Inferior parietal cortex (tissue), 1 donor: ENCODE data around the gene KRTAP27-1.

ENCODE experiments used
- DNase-seq: peaks from one replicate; pipeline ENCODE4 v3.0.0-alpha.2; 2016; ENCODE audit errors: extremely low spot score

Gene KRTAP27-1, protein sequence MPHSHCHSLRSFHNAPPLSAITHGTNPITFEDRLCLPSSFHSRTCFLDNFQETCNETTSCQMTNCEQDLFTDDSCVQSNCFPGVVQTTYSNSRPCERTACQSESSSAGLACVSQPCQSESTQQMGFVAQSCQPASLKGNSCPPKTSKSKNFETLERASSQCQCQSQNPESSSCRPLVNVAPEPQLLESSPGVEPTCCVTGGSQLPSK

GRCh38 chr21:30337276-30337744 lies at the start of gene KRTAP27-1:
TSS of gene KRTAP27-1 (minus strand) at chr21:30337694. CDS start at chr21:30337668, 26 bp downstream.
- no peak for DNase-seq

DNA sequence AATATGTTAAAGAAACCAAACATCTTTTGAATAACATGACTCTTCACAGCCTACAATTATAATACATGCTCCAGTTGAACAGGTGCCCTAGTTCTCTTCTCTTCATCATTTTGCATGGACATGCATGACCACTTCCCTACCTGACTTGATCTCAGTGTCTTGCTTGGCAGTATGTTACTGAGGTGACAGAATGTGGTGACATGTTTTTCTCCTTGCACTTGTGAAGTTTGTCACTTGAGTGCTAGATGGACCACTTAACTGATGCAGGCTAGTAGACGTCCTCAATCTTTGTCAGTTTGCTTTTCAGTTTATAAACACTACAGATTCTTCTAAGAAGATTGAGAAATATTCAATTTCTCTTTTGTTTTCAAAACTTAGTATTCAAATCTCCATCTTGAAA lies 44.7 kb upstream of the KRTAP27-1 start:
- DNase-seq, result no peak

DNA sequence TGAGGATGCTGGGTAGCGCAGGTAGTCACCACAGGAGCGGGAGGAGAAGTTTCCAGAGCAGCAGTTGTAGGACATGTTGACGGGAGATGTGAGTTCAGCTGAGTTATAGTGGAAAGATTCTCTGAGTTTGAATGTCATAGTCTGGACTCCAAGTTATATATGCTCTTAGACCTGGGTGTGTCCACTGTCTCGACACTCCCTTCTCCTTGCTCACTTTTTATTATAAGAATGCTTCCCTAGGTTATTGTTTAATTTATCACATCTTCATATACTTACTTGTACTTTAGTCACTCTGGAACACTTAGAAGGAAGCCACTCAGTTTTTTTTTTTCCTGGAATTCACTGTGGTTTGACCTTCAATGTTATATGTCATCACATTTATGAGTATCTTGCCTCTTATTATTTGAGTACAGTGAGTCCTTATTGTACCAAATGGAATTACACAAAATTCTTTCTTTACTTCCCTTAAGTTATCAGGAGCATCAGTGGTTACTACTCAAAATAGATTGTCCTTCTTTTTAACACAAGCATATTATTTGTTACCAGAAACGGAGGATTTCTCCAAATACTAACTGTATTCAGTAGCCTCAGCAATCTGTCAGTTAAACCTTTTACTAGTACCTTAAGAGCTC lies 34.8 kb upstream of the KRTAP27-1 start, which contains the start of gene KRTAP13-2:
Gene KRTAP13-2 (minus strand): TSS at position 133 of the 632 bp plus-strand sequence. CDS start 58 bp downstream, at position 75.
- no peak for DNase-seq

DNA sequence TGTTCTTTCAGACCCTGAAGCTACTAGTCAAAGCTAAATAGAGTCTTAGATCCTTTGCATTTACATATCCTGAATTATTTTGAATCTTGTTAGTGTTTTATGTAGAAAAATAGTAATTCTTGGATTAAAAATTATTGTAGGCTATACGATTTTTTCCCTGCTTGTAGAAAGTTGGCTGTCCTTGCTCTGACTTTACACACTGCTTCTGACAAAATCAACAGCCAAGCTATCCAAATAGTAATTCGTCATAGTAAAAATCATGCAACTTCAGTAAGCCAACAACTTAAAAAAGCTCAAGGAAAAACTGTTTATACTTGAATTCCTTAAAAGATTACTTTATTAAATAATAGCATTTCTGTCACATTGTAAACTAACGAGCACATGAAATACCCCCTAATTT lies 18.4 kb upstream of the KRTAP27-1 start:
- DNase-seq, result no peak

DNA sequence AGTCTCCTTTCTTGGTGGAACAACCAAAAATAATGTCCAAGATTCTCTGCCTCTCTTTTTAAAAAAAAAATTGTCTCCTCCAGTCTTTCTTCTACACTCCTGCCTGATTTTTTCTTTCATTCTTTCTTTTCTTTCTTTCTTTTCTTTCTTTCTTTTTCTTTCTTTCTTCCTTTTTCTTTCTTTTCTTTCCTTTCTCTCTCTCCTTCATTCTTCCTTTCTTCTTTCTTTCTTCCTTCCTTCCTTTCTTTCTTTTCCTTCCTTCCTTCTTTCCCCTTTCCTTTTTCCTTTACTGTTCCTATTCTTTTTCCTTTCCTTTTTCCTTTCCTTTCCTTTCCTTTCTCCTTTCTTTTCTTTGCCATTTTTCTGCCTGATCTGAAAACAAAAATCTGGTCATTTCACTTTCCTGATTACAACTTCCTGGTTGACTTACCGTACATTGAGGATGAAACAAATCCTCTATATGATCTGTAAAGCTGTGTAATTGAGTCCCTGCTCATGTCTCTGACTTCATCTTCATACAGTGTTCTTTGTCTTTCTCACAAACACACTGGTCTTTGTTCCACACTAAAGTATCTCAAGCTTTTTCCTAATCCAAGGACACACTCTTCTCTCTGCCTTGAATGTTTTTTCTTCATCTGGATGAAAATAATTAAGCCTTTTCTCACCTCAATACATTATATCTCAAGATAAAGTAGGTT lies 17.0 kb upstream of the KRTAP27-1 start:
- no peak for DNase-seq

DNA sequence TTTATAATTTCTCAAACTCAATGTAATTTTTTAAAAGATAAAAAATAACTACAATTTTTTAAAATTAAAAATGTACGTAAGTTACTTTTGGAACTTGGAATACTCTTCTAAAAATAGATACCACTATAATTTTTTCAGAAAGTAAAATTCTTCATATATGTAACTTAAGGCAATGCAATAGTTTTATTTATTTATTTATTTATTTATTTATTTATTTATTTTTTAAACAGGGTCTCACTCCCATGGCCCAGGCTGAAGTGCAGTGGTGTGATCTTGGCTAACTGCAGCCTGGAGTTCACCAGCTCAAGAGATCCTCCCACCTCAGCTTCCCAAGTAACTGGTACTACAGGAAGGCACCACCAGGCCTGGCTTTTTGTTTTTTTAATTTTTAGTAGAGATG lies 14.0 kb upstream of the KRTAP27-1 start:
- no peak for DNase-seq

GRCh38 chr21:30349572-30349971 lies 12.1 kb upstream of the KRTAP27-1 start:
- DNase-seq, result no peak

GRCh38 chr21:30348506-30348905 lies 11.0 kb upstream of the KRTAP27-1 start, which contains the start of gene KRTAP23-1:
TSS of gene KRTAP23-1 (minus strand) at chr21:30348606. CDS start at chr21:30348606, 0 bp downstream.
- DNase-seq, result no peak

DNA sequence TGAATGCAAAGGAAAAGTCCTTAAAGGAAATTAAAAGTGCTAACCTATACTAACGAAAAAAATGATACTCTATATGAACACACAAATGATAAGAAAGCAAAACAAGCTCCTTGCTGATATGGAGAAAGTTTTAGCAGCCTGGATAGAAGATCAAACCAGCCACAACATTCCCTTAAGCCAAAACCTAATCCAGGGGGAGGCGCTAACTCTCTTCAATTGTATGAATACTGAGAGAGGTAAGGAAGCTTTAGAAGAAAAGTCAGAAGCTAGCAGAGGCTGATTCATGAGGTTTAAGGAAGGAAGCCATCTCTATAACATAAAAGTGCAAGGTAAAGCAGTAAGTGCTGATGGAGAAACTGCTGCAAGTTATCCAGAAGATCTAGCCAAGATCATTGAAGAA lies 7.5 kb upstream of the KRTAP27-1 start:
- no peak for DNase-seq

DNA sequence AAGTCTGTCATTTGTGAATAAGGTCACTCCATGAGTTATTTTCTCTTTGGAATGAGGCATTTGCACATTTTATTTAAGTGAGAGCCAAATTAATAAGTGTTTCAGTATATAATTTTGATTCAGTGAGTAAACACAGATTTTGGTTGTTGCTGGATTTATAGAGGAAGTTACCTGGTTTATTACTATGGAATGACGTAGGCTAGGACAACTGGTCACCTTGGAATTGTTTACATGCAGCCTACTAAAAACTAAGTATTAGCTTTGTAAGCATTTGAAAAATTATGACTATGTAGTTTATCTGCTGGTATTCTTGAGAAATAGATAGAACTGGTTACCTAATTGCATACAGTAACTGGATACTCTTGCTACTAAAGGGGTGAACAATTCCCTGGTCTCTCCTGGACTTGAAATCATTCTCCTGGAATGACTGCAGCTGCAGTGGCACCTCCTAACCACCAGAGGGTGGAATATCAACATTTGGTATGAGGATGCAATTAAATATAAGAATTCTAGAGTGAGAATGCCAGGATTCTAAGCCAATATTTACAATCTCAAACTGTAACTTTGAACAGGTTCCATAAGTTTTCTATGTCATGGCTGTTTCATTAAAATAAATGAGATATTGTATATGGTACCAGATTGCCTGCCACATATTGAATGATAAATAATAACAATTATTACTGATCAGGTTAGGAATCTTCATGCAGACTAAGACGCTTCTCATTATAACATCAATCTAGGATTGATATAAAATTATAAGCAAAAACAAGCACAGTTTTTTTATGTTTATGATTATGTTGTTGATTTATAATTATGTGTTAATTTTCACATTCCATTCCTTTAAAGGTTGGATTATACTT lies 3.5 kb upstream of the KRTAP27-1 start:
- peak; percentile 53 for DNase-seq

- no peak for DNase-seq
Observed at GRCh38 chr21:30338717-30339116, 1.2 kb upstream of the KRTAP27-1 start.

- DNase-seq, result no peak
Observed at GRCh38 chr21:30337772-30338171, 278 bp upstream of the KRTAP27-1 start.

DNA sequence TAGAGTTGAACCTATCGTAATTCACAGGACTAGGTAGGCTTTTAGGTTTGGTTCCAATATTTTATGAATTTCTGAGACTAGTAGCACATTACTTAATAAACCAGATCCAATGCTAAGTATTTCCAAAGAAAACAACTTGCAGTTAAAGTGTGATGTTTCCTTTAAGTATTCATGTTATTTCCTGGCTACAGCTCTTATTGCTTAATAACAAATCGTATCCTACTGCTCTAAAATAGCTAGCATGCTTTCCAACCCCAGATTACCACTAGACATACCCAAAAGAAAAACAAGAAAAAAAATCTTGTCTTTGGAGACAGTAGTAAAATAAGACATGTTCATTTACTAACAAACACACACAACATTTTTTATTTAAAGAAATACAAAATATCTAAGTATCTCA lies 898 bp downstream of the KRTAP27-1 start:
- no peak for DNase-seq

DNA sequence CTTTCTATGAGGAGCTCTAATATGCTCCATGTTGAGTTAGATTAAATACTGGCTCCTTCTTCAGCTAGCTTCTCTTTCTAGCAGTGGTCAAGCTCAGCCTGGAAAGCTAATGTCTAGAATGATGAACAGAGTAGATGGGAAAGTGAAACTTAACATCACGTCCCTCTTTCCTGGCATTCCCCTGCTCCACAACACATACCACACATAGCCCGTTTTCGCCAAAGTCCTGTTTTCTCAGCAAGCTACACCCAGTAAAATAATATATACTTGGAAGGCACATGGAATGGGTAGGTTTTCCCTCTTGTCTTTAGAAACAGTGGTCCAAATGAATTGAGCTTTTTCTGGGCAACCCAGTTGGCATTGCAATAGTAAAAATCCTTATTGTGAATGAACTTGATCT lies 3.8 kb downstream of the KRTAP27-1 start:
- no peak for DNase-seq

DNA sequence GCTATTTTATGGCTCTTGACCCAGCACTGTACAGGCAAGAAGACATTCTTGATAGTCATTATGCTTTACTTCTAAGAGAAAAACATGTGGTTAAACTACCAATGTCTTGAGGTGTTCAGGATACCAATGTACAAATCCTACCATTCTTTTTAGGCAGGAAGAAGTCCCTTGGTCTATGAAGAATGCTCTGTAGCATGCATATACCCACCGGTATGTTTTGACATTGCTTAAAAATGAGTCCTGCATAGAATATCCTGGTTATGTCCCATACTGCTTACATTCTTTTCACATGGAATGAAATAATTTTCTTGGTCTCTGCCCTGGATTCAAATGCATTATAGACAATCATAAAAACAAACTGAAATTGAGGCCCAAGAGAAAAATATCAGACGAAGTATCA lies 4.8 kb downstream of the KRTAP27-1 start:
- DNase-seq, result no peak

DNA sequence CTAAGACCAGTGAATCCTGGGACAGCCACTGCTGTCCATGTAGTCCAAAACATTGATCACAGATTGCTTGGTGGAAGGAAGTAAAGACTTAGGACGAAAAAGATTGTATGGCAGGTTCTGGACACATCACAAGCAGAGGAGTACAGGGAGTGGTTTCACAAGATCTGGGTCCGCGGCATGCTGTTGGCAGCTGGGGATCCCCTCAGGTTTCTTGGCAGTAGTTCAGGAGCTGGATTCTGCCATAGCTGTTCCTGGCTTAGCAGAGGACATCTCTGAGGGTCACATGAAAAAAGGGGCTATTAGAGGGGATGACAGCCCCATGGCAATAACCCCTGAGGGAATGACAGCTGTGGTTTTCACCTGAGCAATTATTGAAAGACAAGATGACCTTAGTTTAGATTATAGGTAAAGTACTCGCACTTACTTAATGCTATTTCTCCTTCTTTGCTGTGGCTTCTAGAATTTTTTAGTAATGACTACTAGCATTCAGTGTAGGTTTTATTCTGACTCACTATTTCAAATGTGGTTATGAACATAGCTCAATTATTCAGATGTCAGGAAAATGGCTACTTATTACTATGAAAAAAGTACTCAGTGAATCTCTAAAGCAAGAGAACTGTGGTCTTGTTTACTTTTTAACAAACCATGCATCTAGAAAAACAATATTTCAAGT lies 8.2 kb downstream of the KRTAP27-1 start:
- no peak for DNase-seq

DNA sequence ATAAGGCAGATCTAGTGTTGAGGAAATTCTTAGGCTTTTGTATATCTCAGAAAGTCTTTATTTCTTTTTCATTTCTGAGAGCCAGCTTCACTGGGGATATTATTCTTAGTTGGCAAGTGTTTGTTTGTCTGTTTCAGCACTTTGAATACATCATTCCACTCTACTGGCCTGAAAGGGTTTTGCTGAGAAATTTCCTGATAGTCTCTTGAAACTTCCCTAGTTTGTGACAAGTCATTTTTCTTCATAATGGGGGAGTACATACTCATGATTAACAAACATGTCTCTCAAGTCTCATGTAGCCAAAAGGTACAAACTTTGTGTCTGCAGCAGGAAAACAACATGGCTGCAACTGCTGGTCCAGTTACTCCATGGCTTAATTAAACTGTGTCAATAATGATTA lies 11.1 kb downstream of the KRTAP27-1 start:
- no peak for DNase-seq

DNA sequence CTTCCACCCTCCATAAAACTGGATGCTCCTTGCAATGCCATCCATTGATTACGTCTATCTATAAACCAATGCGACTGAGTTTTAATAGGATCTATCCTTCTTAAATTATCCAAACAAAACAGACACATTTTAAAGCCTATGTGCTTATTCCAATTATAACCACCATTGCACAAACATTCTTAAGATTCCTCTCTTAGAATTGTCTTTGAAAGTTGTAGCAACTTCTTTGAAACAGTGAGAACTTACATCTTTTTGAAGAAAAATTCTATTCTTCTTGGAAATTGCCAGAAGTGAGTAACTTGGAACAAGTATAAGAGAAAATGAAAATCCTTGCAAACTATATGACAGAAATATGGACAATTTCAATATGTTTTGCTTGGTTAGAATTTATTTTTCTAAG lies 17.3 kb downstream of the KRTAP27-1 start, which contains the start of gene KRTAP26-1:
Gene KRTAP26-1 (minus strand): TSS at position 101 of the 400 bp plus-strand sequence. CDS start 280 bp downstream, outside the sequence.
- no peak for DNase-seq

GRCh38 chr21:30315701-30316100 lies 21.8 kb downstream of the KRTAP27-1 start:
- DNase-seq, result no peak

DNA sequence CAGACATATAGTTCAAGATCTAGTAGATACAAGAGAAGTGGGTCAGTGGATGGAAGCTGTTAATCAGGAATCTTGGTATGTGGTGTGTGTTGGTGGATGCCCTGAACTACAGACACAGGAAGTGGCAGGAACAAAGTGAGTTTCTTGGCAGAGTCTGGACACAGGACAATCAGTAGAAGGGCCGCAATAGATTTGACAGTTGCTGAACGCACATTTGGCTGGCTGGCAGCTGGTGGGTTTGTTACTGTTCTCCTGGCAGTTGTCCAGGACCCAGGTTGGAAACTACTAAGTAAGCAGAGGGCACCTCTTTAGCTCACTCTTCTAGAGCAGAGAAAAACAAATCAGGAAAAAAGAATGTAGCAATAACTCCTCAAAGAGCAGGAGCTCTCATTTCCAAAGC lies 30.6 kb downstream of the KRTAP27-1 start:
- DNase-seq, result no peak

- no peak for DNase-seq
Observed at GRCh38 chr21:30305136-30305535, 32.4 kb downstream of the KRTAP27-1 start.
